NB4 (cell line): ENCODE data around the gene MMGT1.

Source experiments
- DNase-seq: peaks from one replicate; pipeline ENCODE4 v3.0.0; 2010; ENCODE audit warnings: low read depth
- H3K4me3 ChIP-seq: one replicate; pipeline ENCODE4 v1.5.1; 2011; ENCODE audit warnings: mild to moderate bottlenecking, low read depth, low read length, moderate library complexity
- MYC ChIP-seq: IDR thresholded peaks from 2 replicates; pipeline ENCODE4 v1.6.1; 2011; ENCODE audit warnings: low read depth, low read length
- POLR2A ChIP-seq: IDR thresholded peaks from 2 replicates; pipeline ENCODE4 v1.6.1; 2011; ENCODE audit warnings: mild to moderate bottlenecking; ENCODE audit not compliant: insufficient read length; ENCODE audit errors: extremely low read depth
- TF ChIP-seq, protein P1 (sequence below): IDR thresholded peaks from 2 replicates; pipeline ENCODE4 v1.6.1; 2011; ENCODE audit warnings: low read depth, low read length
- TF ChIP-seq, protein P2 (sequence below): IDR thresholded peaks from one replicate; pipeline ENCODE4 v1.5.1; 2012; ENCODE audit warnings: low read depth, low read length

Gene MMGT1

GRCh38 chrX:135981668-135982067 lies 7.9 kb upstream of the MMGT1 start:
- no peak overlapping the region for H3K4me3 ChIP-seq
- no peak for DNase-seq
- no peak for TF ChIP-seq POLR2A
- TF ChIP-seq, protein P1, sequence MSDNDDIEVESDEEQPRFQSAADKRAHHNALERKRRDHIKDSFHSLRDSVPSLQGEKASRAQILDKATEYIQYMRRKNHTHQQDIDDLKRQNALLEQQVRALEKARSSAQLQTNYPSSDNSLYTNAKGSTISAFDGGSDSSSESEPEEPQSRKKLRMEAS: no peak
- TF ChIP-seq, protein P2, sequence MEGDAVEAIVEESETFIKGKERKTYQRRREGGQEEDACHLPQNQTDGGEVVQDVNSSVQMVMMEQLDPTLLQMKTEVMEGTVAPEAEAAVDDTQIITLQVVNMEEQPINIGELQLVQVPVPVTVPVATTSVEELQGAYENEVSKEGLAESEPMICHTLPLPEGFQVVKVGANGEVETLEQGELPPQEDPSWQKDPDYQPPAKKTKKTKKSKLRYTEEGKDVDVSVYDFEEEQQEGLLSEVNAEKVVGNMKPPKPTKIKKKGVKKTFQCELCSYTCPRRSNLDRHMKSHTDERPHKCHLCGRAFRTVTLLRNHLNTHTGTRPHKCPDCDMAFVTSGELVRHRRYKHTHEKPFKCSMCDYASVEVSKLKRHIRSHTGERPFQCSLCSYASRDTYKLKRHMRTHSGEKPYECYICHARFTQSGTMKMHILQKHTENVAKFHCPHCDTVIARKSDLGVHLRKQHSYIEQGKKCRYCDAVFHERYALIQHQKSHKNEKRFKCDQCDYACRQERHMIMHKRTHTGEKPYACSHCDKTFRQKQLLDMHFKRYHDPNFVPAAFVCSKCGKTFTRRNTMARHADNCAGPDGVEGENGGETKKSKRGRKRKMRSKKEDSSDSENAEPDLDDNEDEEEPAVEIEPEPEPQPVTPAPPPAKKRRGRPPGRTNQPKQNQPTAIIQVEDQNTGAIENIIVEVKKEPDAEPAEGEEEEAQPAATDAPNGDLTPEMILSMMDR: no peak
- no peak for TF ChIP-seq MYC

GRCh38 chrX:135981010-135981409 lies 7.2 kb upstream of the MMGT1 start:
- DNase-seq: no peak
- TF ChIP-seq, protein P2: no peak
- TF ChIP-seq, protein P1: no peak
- TF ChIP-seq POLR2A (no peak), MYC (no peak)
- no peak overlapping the region for H3K4me3 ChIP-seq

DNA sequence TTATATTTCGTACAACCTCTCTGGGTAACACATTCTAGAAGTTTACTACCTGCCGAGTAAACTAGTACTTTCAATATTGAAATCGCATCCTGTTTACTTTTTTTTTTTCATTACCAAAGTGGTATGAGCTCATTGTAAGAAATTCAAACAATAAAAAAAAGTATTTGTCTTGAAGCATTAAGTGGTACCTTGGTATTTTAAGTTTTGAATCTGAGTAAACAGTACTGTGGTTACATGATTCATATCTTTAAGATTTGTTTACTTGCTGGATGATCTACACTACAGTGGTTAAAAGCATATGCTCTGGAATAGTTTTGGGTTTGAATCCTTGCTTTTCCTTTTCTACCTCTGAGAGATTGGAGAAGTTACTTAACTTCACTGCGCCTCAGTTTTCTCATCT lies 3.8 kb upstream of the MMGT1 start:
- no peak for TF ChIP-seq MYC
- TF ChIP-seq, protein P1: no peak
- TF ChIP-seq, protein P2: no peak
- TF ChIP-seq POLR2A: no peak
- no peak overlapping the region for H3K4me3 ChIP-seq
- no peak for DNase-seq

DNA sequence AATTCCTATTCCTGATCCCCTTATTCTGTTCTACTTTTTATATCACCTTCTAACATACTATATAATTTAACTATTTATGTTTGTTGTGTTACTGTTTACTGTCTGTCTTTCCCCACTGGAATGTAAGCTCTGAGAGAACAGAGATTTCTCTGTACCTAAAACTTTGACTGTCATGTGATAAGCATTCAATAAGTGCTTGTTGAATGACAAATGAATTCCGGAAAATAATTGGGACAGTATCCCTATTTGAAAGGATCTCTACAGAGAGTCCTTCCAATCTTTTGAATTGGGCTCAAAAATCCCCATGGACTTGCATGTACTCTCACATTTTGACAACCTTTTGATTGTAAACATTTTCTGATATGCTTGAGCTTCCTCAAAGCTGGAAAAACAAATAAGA lies 1.6 kb upstream of the MMGT1 start:
- H3K4me3 ChIP-seq: no peak overlapping the region
- TF ChIP-seq, protein P2: no peak
- TF ChIP-seq POLR2A: no peak
- TF ChIP-seq, protein P1: no peak

GRCh38 chrX:135974279-135974856 lies 580 bp upstream of the MMGT1 start:
- TF ChIP-seq MYC (no peak), POLR2A (no peak)
- TF ChIP-seq, protein P1: no peak
- TF ChIP-seq, protein P2: no peak
- peak overlapping the region; percentile 50 for H3K4me3 ChIP-seq
- peak; percentile 80 for DNase-seq

More for the DNA sequence above, 1.6 kb upstream of the MMGT1 start:
- DNase-seq: no peak

DNA sequence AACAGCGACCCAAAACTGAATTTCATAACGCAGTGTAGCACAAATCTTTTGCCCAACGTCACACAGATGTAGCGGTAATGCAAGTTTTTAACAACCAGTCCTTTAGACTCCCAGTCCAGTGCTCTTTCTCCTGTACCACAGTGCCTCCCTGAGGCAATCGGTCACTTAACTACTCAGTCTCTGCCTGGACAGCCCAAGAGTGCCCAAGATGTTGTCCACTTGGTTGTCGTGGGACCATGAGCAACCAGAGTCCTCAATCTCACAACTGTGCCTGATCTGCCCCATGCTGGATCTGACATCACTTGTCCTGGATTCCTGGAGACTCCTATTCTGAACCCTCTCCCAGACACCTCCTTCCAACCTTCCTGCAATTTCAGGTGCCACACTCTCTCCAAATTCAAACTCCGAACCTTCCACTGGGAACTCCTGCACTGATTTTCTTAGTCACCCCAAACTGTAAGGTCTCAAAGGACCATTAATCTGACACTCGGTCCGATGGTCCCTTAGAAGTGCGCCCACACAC lies 702 bp downstream of the MMGT1 start:
- TF ChIP-seq, protein P2: no peak
- TF ChIP-seq MYC: 0 out of 2 replicates have a peak, but pooled peaks have one; percentile 5
- peak overlapping the region; percentile 95 for H3K4me3 ChIP-seq
- peak; percentile 22 for DNase-seq
